Colon (tissue), 2 donors: ENCODE measurements around the gene MADCAM1.

ENCODE experiments used
- FAIRE-seq: peaks from 2 replicates; lab custom pipeline; 2012; peaks lifted over from hg19 to GRCh38; lab: Jason Lieb, UNC
- donor health status: control.
- donor health status: control.

MADCAM1 gene

GRCh38 chr19:488505-489417 is 7.5 kb upstream of the MADCAM1 start:
- no peak for FAIRE-seq

DNA sequence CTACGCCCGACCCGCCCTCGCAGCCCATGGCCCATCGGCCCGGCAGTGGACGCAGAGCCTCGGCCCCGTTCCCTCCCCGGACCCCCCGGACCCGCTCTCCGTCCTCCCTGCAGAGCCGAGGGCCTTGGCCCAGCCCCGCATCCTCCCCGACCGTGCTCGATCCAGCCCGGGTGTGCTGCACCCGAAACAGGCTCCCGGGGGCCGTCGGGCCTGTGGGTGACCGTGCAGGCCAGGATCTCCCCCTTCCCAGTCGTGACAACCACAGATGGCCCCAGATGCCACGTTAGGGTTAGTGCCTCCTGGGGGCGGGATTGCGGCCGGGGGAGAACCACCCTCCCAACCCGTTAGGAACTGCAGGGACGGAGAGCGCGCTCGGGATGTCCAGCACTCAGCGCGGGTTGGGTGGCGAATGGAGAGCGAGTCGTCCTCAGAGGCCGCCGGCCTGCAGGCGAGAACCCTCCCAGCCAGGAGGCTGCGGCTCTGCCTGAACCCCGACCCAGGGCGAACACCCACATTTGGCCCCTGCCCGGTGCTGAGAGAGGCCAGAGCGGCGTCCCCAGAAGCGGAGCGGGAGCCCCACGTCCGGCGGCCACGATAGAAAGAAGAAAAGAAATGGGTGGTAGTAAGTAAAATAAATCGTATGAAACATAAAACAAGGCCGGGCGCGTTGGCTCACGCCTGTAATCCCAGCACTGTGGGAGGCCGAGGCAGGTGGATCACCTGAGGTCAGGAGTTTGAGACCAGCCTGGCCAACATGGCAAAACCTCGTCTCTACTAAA is 6.7 kb upstream of the MADCAM1 start:
- no peak for FAIRE-seq

DNA sequence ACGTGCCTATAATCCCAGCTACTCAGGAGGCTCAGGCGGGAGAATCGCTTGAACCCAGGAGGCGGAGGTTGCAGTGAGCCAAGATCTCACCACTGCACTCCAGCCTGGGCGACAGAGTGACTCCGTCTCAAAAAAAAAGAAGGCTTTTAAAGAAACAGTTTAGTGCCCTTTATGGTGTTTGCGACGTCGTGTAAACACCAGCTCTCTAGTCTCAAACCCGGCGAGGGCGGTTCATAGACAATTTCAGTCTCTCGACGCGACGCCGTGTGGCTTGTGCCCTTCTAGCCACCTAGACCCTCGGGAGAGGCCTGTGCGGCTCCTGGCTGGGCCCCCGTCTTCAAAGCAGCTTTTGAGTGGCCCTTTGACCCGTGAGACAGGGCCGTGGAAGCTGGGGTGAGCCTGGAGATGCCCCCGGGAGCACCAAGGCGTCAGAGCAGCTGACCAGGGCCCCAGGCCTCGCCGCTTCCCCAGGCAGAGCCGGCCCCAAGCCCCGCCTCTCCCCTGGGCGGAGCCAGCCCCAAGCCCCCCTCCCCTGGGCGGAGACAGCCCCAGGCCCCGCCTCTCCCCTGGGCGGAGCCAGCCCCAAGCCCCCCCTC is 5.0 kb upstream of the MADCAM1 start:
- no peak for FAIRE-seq

GRCh38 chr19:492091-492531 is 4.2 kb upstream of the MADCAM1 start:
- no peak for FAIRE-seq

DNA sequence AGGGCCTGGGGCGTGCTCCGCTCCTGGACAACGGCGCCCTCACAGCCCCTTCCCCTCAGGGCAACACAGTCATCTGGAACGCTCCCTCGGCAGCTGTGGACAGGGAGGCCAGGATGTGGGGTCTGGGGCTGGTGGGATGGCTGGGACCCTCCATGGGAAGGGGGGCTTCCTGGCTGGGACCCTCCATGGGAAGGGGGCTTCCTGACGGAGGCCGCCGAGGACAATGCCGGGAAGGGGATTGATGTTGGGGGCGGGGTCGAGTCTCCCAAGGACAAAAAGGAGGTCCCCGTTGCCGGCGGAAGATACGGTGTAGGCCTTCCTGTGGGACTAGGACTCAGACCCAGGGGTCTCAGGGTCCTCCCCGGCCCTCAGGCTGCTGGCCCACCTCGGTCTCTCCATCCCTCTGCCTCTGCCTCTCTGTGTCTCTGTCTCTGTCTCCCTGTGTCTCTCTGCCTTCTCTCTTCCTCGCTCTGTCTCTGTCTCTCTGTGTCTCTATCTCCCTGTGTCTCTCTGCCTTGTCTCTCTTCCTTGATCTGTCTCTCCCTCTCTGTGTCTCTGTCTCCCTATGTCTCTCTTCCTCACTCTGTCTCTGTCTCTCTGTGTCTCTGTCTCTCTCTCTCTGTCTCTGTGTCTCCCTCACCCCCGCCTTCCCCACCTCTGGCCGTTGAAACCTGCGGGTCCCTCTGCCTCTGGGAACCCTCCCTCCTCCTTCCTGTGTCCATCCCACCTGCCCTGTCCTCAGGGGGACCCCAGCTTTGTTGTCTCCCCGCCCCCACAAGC is 2.7 kb upstream of the MADCAM1 start:
- FAIRE-seq: no peak

DNA sequence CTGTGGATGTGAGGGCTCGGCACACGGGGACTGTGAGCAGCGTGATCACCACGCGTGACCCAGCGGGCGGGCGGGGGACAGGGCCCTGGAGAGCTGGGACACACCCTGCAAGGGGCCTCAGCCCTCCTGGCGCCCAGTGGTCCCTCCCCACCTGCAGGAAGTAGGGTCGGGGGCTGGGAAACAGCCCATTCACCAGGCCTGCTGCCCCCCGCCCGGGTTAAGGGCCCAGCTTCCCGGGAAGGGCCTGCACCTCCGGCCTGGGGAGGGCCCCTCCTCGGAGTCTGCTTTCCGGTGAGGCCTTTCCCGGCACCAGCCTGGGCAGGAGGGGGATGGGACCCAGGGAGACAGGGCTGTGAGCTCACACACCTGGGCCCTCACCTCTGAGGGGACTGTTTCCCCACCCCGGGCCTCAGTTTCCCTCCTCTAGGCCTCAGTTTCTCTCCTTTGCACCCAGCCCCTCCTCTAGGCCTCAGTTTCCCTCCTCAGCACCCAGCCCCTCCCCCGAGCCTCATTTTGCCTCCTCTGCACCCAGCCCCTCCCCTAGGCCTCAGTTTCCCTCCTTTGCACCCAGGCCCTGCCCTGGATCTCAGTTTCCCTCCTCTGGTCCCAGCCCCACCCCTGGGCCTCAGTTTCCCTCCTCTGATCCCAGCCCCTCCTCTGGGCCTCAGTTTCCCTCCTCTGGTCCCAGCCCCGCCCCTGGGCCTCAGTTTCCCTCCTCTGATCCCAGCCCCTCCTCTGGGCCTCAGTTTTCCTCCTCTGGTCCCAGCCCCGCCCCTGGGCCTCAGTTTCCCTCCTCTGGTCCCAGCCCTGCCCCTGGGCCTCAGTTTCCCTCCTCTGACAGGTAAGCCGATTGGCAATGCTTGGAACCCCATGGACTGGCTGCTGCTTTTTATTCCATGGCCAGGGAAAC is 1.9 kb upstream of the MADCAM1 start:
- FAIRE-seq: no peak

DNA sequence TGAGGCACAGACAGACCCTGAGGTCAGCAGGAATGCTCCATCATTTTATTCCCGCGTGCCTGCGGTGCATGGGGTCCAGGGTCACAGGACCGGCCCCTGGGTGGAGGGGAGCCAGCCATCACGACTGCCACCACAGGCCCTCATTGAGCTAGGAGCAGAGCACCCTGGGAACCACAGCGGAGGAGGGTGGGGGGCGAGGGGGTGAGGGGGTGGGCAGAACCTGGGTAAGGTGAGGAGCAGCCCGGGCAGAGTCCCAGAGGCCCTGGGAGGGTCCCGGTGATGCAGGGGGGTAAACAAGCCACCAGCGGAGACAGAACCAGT is 1.2 kb upstream of the MADCAM1 start:
- no peak for FAIRE-seq

DNA sequence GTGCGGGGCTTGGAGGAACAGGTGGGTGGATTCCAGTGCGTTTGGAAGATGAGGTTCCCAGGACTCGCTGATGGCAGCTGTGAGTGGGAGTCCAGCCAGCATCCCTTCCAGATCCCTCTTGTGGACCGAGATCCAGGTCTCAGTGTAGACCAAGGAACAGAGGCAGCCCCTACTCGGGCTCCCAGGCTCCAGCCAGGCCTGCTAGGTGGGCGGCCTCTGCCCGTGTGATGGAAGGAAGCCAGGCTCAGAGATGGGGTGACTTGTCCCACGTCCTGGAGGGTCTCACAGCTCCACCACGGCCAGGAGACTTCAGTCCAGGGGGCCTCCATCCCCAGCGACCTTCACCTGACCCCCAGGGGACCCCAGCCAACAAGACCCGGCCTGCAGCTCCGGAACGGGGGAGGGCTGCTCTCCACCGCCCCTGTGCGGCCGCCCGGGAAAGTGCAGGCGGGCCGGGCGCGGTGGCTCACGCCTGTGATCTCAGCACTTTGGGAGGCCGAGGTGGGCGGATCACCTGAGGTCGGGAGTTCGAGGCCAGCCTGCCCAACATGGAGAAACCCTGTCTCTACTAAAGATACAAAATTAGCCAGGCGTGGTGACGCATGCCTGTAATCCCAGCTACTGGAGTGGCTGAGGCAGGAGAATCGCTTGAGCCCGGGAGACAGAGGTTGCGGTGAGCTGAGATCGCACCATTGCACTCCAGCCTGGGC is 729 bp upstream of the MADCAM1 start:
- FAIRE-seq: no peak

GRCh38 chr19:496986-497385 is 700 bp downstream of the MADCAM1 start:
- no peak for FAIRE-seq

- FAIRE-seq: no peak
Observed at GRCh38 chr19:497491-497868, 1.2 kb downstream of the MADCAM1 start.

GRCh38 chr19:497869-498510 is 1.7 kb downstream of the MADCAM1 start:
- no peak for FAIRE-seq

- FAIRE-seq: no peak
Observed at GRCh38 chr19:498511-498891, 2.2 kb downstream of the MADCAM1 start.

- no peak for FAIRE-seq
Observed at GRCh38 chr19:498977-499623, 2.8 kb downstream of the MADCAM1 start.

- no peak for FAIRE-seq
Observed at GRCh38 chr19:501646-502045, 5.4 kb downstream of the MADCAM1 start.

- FAIRE-seq: no peak
Observed at GRCh38 chr19:504616-505015, 8.3 kb downstream of the MADCAM1 start.

- peak; percentile 5 for FAIRE-seq
Observed at GRCh38 chr19:506404-507285, 10.4 kb downstream of the MADCAM1 start.

- no peak for FAIRE-seq
Observed at GRCh38 chr19:507286-508203, 11.3 kb downstream of the MADCAM1 start, which contains the start of gene TPGS1. Gene TPGS1, plus strand, starts transcription at chr19:507497. Its CDS starts 10 bp downstream, at chr19:507507.
